Measurements from ENCODE around the gene PYURF.

The PYURF gene

DNA sequence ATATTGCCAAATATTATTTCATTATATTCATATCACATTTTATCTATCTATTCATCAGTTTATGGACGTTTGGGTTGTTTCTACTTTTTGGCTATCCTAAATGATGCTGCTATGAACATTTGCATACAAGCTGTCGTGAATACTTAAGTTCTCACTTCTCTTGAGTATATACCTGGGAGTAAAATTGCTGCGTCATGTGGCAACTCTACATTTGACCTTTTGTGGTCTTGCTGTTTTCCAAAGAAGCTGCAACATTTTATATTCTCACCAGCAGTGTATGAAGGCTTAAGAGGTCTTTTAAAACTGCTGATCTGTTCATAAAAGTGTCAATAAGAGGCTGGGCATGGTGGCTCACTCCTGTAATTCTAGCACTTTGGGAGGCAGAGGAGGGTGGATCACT lies 5.8 kb downstream of the PYURF start:
- H3K27me3 ChIP-seq (ENCODE audit: control insufficient read depth in 1 of 2, insufficient read depth in 1 of 2, low read length in 2 of 2) = no peaks in the 10 kb centered on the region
- no peak overlapping the region for H2BK15ac ChIP-seq (ENCODE audit: low read depth, poor library complexity, severe bottlenecking)
- peaks cover 0 to 22% of the 10 kb centered on the region in 2 experiments for H3K36me3 ChIP-seq (ENCODE audit: control insufficient read depth in 1 of 2, insufficient read depth in 2 of 2, low read depth in 1 of 2, low read length in 2 of 2)
- no peak overlapping the region for H2AFZ ChIP-seq (ENCODE audit: low read depth, low read length)
- H3K9me3 ChIP-seq (ENCODE audit: control insufficient read depth, low read length) = no peaks in the 10 kb centered on the region
- H3K4me1 ChIP-seq (ENCODE audit: control insufficient read depth, insufficient read depth, low read depth, low read length) = no peaks in the 10 kb centered on the region
- no peak overlapping the region for H3K27ac ChIP-seq (ENCODE audit: low read length, poor library complexity, severe bottlenecking)
- no peak overlapping the region for H3K23ac ChIP-seq (ENCODE audit: low read length in 2 of 2)
- WGBS = 83% methylated on average over 3 of the region's 3 CpGs
- DNase-seq = no peak
- H4K8ac ChIP-seq (ENCODE audit: low read length) = no peak overlapping the region
- H2BK120ac ChIP-seq (ENCODE audit: low read depth, low read length) = no peak overlapping the region
- no peak overlapping the region for H3K14ac ChIP-seq (ENCODE audit: low read length in 2 of 2)
- no peak overlapping the region for H2BK5ac ChIP-seq (ENCODE audit: low read depth, low read length, poor library complexity, severe bottlenecking)
- H3K9ac ChIP-seq (ENCODE audit: low read length) = no peak overlapping the region
- H3K4ac ChIP-seq (ENCODE audit: low read depth in 1 of 2, low read length in 2 of 2) = no peak overlapping the region
- no peak overlapping the region for H3K4me2 ChIP-seq (ENCODE audit: low read length, poor library complexity, severe bottlenecking)
- H3K4me3 ChIP-seq (ENCODE audit: insufficient read depth in 1 of 2, low read depth in 1 of 2, low read length in 2 of 2) = no peak overlapping the region
- peaks cover 4% of the 10 kb centered on the region for H3K79me1 ChIP-seq (replicated peaks; ENCODE audit: low read length, poor library complexity, severe bottlenecking)
- no peak overlapping the region for H2AK5ac ChIP-seq (ENCODE audit: low read length, severe bottlenecking)
- no peak overlapping the region for H3K18ac ChIP-seq (ENCODE audit: low read depth in 1 of 2, low read length in 2 of 2)
- H2BK12ac ChIP-seq (ENCODE audit: low read length in 2 of 2) = no peak overlapping the region
- no peak overlapping the region for H4K91ac ChIP-seq (ENCODE audit: low read length)

DNA sequence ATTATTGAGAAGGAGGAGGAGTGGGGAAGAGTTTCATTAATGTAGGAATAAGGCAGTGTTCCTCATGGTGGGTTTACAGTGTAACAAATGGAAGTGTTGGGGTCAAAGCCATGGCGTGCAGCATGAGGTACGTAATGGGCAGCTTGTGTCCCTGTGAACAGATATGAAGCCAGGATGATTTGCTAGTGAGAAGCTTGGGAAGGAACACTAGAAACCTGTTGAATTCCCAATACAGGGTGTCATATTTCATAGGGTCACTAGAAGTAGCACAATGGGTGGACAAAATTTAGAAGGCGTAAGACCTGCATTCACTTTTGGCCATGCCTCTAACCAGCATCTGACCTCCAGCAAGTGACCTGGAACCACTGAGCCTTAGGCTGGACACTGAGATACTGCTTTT lies 6.8 kb downstream of the PYURF start:
- Histone ChIP-seq H2BK12ac (ENCODE audit: low read length in 2 of 2) (no peak overlapping the region), H3K9me3 (ENCODE audit: control insufficient read depth, low read length) (no peaks in the 10 kb centered on the region), H3K4ac (ENCODE audit: low read depth in 1 of 2, low read length in 2 of 2) (no peak overlapping the region), H3K4me1 (ENCODE audit: control insufficient read depth, insufficient read depth, low read depth, low read length) (no peaks in the 10 kb centered on the region), H3K23ac (ENCODE audit: low read length in 2 of 2) (no peak overlapping the region), H3K4me2 (ENCODE audit: low read length, poor library complexity, severe bottlenecking) (no peak overlapping the region), H2AK5ac (ENCODE audit: low read length, severe bottlenecking) (no peak overlapping the region), H3K27me3 (ENCODE audit: control insufficient read depth in 1 of 2, insufficient read depth in 1 of 2, low read length in 2 of 2) (no peaks in the 10 kb centered on the region), H3K36me3 (ENCODE audit: control insufficient read depth in 1 of 2, insufficient read depth in 2 of 2, low read depth in 1 of 2, low read length in 2 of 2) (peaks cover 0 to 21% of the 10 kb centered on the region in 2 experiments), H2BK15ac (ENCODE audit: low read depth, poor library complexity, severe bottlenecking) (no peak overlapping the region), H3K27ac (ENCODE audit: low read length, poor library complexity, severe bottlenecking) (no peak overlapping the region), H3K18ac (ENCODE audit: low read depth in 1 of 2, low read length in 2 of 2) (no peak overlapping the region), H3K14ac (ENCODE audit: low read length in 2 of 2) (no peak overlapping the region), H4K8ac (ENCODE audit: low read length) (no peak overlapping the region), H3K79me1 (replicated peaks; ENCODE audit: low read length, poor library complexity, severe bottlenecking) (peaks cover 4% of the 10 kb centered on the region), H3K4me3 (ENCODE audit: insufficient read depth in 1 of 2, low read depth in 1 of 2, low read length in 2 of 2) (no peak overlapping the region), H4K91ac (ENCODE audit: low read length) (no peak overlapping the region), H2AFZ (ENCODE audit: low read depth, low read length) (no peak overlapping the region), H2BK120ac (ENCODE audit: low read depth, low read length) (no peak overlapping the region), H3K9ac (ENCODE audit: low read length) (no peak overlapping the region), H2BK5ac (ENCODE audit: low read depth, low read length, poor library complexity, severe bottlenecking) (no peak overlapping the region)
- DNase-seq = no peak
- WGBS = 92% methylated on average over 3 of the region's 3 CpGs

GRCh38 chr4:88514557-88515511 lies 8.7 kb downstream of the PYURF start:
- no peaks in the 10 kb centered on the region for H3K27me3 ChIP-seq (ENCODE audit: control insufficient read depth in 1 of 2, insufficient read depth in 1 of 2, low read length in 2 of 2)
- no peak overlapping the region for H3K9ac ChIP-seq (ENCODE audit: low read length)
- H3K4ac ChIP-seq (ENCODE audit: low read depth in 1 of 2, low read length in 2 of 2) = no peak overlapping the region
- H3K14ac ChIP-seq (ENCODE audit: low read length in 2 of 2) = no peak overlapping the region
- H3K27ac ChIP-seq (ENCODE audit: low read length, poor library complexity, severe bottlenecking) = no peak overlapping the region
- H2BK5ac ChIP-seq (ENCODE audit: low read depth, low read length, poor library complexity, severe bottlenecking) = no peak overlapping the region
- peaks cover 2% of the 10 kb centered on the region for H3K79me1 ChIP-seq (replicated peaks; ENCODE audit: low read length, poor library complexity, severe bottlenecking)
- H3K4me1 ChIP-seq (ENCODE audit: control insufficient read depth, insufficient read depth, low read depth, low read length) = no peaks in the 10 kb centered on the region
- H4K91ac ChIP-seq (ENCODE audit: low read length) = no peak overlapping the region
- no peak overlapping the region for H3K23ac ChIP-seq (ENCODE audit: low read length in 2 of 2)
- H3K4me3 ChIP-seq (ENCODE audit: insufficient read depth in 1 of 2, low read depth in 1 of 2, low read length in 2 of 2) = no peak overlapping the region
- H2AK5ac ChIP-seq (ENCODE audit: low read length, severe bottlenecking) = no peak overlapping the region
- H2BK120ac ChIP-seq (ENCODE audit: low read depth, low read length) = no peak overlapping the region
- no peaks in the 10 kb centered on the region for H3K9me3 ChIP-seq (ENCODE audit: control insufficient read depth, low read length)
- DNase-seq = no peak
- 85% methylated on average over 8 of the region's 8 CpGs for WGBS
- H4K8ac ChIP-seq (ENCODE audit: low read length) = no peak overlapping the region
- H3K4me2 ChIP-seq (ENCODE audit: low read length, poor library complexity, severe bottlenecking) = no peak overlapping the region
- H3K36me3 ChIP-seq (ENCODE audit: control insufficient read depth in 1 of 2, insufficient read depth in 2 of 2, low read depth in 1 of 2, low read length in 2 of 2) = peaks cover 0 to 2% of the 10 kb centered on the region in 2 experiments
- H3K18ac ChIP-seq (ENCODE audit: low read depth in 1 of 2, low read length in 2 of 2) = no peak overlapping the region
- H2AFZ ChIP-seq (ENCODE audit: low read depth, low read length) = no peak overlapping the region
- no peak overlapping the region for H2BK12ac ChIP-seq (ENCODE audit: low read length in 2 of 2)
- no peak overlapping the region for H2BK15ac ChIP-seq (ENCODE audit: low read depth, poor library complexity, severe bottlenecking)

DNA sequence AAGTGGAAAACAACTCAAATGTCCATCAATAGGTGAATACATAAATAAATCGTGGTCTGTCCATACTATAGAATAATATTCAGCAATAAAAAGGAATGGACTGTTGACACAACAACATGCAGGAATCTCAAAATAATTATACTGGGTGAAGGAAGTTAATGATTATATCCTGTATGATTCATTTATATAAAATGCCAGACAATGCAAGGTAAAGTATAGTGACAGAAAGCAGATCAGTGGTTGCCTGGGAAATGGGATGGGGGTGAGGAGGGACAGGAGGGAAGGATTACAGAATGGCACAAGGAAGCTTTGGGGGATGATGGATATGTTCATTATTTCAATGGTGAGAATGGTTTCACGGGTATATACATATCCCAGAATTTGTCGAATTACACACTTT lies 12.3 kb downstream of the PYURF start:
- no peak for DNase-seq
- no peaks in the 10 kb centered on the region for H3K4me1 ChIP-seq (ENCODE audit: control insufficient read depth, insufficient read depth, low read depth, low read length)
- H2AK5ac ChIP-seq (ENCODE audit: low read length, severe bottlenecking) = no peak overlapping the region
- H4K91ac ChIP-seq (ENCODE audit: low read length) = no peak overlapping the region
- H3K27ac ChIP-seq (ENCODE audit: low read length, poor library complexity, severe bottlenecking) = no peak overlapping the region
- H3K18ac ChIP-seq (ENCODE audit: low read depth in 1 of 2, low read length in 2 of 2) = no peak overlapping the region
- no peak overlapping the region for H2BK5ac ChIP-seq (ENCODE audit: low read depth, low read length, poor library complexity, severe bottlenecking)
- no CpG with 5 or more reads among the region's 3 CpGs for WGBS
- H3K36me3 ChIP-seq (ENCODE audit: control insufficient read depth in 1 of 2, insufficient read depth in 2 of 2, low read depth in 1 of 2, low read length in 2 of 2) = no peaks in the 10 kb centered on the region
- H3K79me1 ChIP-seq (replicated peaks; ENCODE audit: low read length, poor library complexity, severe bottlenecking) = no peaks in the 10 kb centered on the region
- no peak overlapping the region for H4K8ac ChIP-seq (ENCODE audit: low read length)
- no peak overlapping the region for H3K23ac ChIP-seq (ENCODE audit: low read length in 2 of 2)
- H3K27me3 ChIP-seq (ENCODE audit: control insufficient read depth in 1 of 2, insufficient read depth in 1 of 2, low read length in 2 of 2) = no peaks in the 10 kb centered on the region
- H2AFZ ChIP-seq (ENCODE audit: low read depth, low read length) = no peak overlapping the region
- no peak overlapping the region for H2BK12ac ChIP-seq (ENCODE audit: low read length in 2 of 2)
- H3K4me2 ChIP-seq (ENCODE audit: low read length, poor library complexity, severe bottlenecking) = no peak overlapping the region
- no peak overlapping the region for H2BK120ac ChIP-seq (ENCODE audit: low read depth, low read length)
- no peak overlapping the region for H3K14ac ChIP-seq (ENCODE audit: low read length in 2 of 2)
- H3K9me3 ChIP-seq (ENCODE audit: control insufficient read depth, low read length) = no peaks in the 10 kb centered on the region
- H2BK15ac ChIP-seq (ENCODE audit: low read depth, poor library complexity, severe bottlenecking) = no peak overlapping the region
- H3K4me3 ChIP-seq (ENCODE audit: insufficient read depth in 1 of 2, low read depth in 1 of 2, low read length in 2 of 2) = no peak overlapping the region
- no peak overlapping the region for H3K9ac ChIP-seq (ENCODE audit: low read length)
- H3K4ac ChIP-seq (ENCODE audit: low read depth in 1 of 2, low read length in 2 of 2) = no peak overlapping the region

Data from mesenchymal stem cell (in vitro differentiated cells and primary cell).